NK-92 treated with Interleukin-12 subunit alpha and Interleukin-12 subunit beta, amount 100 ng/mL, for 24 hours (cell line): ENCODE measurements around the gene SUMO3.

Source experiments
- DNase-seq: peaks from one replicate; lab custom pipeline; 2025; lab: John Stamatoyannopoulos, UW

The SUMO3 gene

DNA sequence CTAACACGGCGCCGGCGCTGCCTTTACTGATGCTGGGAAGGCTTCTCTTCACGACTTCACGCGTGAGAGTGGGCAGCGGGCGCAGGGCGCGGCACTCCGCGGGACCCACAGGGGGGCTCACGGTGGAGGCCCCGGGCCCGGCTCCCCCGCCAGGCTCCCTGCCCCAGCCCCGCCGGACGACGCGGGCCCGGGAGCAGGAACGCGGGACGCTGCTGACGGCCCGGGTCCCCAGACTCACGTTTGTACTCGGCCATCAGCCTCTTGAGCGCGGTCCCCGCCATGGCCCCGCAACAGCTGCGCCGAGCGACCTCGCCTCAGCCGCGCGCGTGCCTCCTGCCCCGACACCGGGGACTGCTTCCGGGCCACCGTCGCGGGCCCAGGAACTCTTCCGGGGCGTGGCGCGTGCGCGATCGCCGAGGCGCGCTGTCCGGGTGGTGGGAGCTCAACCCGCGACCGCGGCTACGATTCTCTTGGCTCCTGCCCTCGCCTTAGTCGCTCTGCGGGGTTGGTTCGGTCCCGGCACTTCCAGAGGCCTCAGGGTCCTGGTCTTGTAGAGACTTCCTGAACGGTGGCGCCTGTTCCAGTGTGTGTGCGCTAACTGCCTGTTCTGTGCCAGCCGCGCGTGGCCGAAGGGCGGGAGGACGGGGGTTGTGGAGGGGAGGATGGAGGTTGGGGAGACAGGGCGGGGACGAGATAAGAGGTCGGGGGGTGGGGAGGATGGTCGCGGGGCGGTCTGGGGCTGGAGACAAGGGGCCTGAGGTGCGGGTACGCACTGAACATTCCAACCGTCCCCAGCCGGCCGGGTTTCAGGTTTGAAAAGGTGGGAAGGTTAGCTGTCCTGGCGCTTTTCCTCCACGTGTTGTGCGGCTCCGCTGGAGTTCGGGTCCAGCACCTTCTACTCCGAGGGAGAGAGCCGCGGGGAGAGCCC is 16.1 kb downstream of the SUMO3 start, which contains the start of gene UBE2G2:
Gene UBE2G2 (minus strand): TSS at position 353 of the 928 bp plus-strand sequence. CDS start 72 bp downstream, at position 281.
- DNase-seq: peak; percentile 58

DNA sequence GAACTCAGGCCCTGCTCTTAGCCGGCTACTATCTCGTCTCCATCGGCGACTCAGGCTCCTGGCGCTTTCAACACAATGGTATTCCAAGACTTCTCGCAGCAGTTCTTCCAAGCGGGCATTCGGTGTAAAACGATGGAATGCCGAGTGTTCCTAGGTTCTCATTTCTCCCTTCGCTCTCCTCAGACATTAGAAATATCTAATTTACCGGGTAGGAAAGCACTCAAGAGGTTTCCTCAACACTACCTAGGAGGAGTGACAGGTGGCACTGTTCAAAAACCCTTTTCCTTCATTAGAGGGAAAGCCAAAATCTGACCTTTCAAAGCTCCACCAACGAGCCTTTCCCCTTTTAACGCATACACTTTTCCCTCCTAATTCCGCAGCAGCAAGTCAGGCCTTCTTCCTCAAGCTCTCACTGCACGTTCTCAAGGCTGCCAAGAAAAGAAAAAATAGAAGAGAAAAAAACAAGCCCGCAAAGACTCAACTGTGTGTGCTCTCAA is 16.8 kb downstream of the SUMO3 start:
- no peak for DNase-seq

DNA sequence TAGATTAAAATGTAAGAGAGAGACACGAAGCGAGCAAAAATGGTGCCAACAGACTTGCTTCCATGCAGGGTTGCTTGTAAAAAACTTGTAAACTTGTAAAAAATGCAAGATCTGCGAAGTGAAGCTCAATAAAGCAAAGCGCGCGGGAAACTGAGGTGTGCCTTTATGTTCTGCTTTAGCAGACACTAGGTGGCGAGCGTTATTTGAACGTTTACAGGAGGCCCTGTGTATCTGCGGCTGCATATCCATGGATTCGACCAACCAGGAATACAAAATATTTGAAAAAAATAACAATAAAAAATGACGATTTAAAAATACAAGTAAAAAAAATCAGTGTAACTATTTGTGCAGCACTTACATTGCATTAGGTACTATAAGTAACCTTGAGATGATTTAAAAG is 17.8 kb downstream of the SUMO3 start:
- no peak for DNase-seq

DNA sequence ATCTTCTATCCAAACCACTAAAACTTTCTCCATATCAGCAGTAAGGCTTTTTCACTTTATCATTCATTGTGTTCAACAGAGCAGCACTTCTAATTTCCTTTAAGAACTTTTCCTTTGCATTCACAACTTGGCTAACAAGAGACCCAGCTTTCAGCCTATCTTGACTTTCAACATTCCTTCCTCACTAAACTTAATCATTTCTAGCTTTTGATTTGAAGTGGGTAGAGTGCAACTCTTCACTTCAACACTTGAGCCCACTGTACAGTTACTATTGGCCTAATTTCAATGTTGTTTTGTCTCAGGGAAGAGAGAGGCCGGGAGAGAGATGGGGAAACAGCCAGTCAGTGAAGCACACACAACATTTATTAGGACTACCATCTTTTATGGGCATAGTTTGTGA is 18.2 kb downstream of the SUMO3 start:
- no peak for DNase-seq

DNA sequence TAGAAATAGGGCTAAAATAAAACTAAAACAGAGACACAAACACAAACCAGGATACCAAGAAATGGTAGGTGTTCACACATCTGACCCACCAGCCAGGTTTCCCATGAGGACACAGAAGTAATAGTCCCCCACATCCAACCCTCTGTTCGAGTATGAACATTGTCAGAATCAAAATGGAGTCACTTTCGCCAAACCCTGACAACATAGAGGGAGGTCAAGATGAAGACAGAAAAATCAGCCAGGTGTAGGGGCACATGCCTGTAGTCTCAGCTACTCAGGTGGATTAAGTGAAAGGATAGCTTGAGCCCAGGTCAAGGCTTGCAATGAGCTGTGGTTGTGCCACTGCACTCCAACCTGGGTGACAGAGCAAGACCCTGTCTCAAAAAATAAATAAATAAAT is 20.1 kb downstream of the SUMO3 start:
- no peak for DNase-seq

DNA sequence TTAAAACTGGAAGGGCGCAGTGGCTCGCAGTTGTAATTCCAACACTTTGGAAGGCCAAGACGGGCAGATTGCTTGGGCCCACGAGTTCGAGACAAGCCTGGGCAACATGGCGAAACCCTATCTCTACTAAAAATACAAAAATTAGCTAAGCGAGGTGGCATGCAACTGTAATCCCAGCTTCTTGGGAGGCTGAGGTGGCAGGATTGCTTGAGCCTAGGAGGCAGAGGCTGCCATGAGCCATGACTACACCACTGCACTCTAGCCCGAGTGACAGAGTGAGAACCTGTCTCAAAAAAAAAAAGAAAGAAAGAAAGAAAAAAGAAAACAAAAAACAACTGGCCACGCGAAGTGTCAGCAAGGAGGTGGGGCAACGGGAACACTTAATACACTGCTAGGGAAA is 22.5 kb downstream of the SUMO3 start:
- no peak for DNase-seq

DNA sequence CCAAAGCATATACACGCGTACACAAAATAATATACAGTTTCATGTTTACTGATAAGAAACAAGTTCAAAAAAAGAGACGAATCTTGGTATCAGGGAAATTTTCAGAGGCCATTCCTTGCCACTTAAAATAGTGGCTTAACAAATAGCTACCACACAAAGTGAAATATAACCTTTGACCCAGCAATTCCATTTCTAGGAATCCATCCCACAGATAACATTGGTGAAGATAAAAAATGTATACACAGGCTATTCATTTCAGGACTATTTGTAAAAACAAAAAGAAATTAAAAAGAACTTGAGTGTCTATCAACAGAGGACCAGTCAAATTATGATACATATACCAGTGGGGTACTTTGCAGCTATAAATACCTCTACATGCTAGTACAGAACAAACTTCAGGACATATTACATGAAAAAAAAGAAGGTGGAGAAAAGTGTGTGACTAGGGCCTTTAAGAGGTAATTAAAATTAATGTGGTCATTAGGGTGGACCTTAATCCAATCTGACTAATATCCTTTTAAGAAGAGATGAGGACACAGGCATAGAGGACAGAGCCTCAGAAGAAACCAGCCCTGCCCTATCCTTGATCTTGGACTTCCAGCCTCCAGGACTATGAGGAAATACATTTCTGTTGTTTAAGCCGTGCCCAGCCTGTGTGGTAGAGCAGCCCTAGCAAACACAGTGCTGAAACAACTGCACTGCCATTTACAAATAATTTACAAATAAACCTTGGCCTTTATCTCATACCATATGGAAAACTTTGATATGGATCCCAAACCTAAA is 24.1 kb downstream of the SUMO3 start:
- DNase-seq: no peak

DNA sequence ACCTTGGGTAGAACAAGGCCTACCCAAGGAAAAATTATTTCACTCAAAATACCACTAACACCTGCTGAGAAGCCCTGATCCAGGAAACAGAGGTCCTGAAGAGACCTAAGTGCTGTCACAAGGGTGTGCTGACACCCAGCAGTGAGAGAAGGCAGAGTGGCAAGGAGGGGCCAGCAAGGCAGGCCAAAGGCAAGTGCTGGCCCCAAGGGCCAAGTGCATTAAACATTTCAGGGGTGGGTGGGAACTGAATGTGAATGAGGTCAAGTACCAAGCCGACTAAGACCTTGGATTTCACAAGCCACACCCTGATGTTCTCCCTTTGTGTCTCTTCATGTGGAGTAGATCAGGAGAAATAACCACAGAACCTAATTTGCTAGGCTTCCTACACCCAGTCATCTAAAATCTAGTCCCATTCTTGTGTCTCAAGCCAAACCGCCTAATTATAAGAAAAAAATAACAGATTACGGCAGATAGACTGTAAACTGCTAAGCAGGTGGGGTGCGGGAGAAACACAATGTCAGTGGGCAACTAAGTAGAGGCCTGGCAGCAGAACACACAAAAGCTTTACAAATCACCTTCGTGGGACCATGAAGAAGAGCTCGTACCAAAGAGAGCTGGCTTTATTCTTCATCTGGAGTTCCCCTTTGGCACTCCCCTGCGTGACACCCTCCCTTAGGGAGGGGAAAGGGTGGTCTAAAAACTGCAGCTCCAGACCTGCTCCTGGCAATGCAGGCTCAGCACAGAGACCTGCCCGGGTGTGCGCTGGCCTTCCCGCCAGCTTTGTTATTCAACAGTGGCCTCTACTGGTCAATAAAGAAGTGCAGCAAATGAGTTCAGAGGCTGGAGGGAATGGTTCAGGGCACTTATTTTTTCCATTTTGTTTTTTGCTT is 24.9 kb downstream of the SUMO3 start:
- no peak for DNase-seq

DNA sequence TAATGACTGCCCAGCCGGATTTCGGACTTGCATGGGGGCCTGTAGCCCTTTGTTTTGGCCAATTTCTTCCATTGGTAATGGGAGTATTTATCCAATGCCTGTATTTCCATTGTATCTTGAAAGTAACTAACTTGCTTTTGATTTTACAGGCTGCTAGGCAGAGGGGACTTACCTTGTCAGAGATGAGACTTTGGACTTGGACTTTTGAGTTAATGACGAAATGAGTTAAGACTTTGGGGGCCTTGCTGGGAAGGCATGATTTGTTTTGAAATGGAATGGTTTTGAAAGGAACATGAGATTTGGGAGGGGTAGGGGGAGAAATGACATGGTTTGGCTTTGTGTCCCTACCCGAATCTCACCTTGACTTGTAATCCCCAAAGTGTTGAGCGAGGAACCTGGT is 25.9 kb downstream of the SUMO3 start:
- DNase-seq: no peak

DNA sequence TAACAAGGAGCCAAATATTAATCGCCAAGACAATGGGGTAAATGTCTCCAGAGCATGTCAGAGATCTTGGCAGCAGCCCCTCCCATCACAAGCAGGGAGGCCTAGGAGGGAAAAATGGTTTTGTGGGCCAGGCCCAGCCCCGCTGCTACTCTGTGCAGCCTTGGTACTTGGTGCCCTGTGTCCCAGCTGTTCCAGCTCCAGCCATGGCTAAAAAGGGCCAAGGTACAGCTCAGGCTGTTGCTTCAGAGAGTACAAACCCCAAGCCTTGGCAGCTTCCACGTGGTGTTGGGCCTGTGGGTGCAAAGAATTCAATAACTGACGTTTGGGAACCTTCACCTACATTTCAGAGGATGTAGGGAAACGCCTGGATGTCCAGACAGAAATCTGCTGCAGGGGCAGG is 26.6 kb downstream of the SUMO3 start:
- DNase-seq: no peak

DNA sequence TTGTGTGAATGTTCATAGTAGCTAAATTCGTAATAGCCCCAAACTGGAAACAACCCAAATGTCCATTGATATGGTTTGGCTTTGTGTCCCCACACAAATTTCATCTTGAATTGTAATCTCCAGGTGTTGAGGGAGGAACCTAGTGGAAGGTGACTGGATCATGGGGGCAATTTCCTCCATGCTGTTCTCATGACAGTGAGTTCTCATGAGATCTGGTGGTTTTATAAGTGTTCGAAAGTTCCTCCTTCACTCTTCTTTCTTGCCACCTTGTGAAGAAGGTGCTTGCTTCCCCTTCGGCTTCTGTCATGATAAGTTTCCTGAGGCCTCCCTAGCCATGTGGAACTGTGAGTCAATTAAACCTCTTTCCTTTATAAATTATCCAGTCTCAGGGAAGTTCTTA is 27.5 kb downstream of the SUMO3 start:
- no peak for DNase-seq

DNA sequence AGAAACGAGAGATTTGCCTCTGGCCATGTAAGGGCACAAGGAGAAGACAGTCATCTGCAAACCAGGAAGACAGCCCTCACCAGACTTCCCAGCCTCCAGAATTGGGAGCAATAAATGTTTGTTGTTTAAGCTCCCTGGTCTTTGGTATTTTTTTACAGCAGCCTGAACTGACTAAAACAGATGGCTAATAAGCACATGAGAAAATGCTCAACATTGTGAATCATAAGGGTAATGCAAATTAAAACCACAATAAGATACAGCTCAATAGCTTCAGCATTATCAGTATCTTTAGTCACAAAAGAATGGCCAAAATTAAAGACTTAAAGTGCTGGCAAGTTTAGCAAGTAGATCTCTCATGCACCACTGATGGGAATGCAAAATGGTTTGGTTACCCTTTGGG is 28.0 kb downstream of the SUMO3 start:
- no peak for DNase-seq

DNA sequence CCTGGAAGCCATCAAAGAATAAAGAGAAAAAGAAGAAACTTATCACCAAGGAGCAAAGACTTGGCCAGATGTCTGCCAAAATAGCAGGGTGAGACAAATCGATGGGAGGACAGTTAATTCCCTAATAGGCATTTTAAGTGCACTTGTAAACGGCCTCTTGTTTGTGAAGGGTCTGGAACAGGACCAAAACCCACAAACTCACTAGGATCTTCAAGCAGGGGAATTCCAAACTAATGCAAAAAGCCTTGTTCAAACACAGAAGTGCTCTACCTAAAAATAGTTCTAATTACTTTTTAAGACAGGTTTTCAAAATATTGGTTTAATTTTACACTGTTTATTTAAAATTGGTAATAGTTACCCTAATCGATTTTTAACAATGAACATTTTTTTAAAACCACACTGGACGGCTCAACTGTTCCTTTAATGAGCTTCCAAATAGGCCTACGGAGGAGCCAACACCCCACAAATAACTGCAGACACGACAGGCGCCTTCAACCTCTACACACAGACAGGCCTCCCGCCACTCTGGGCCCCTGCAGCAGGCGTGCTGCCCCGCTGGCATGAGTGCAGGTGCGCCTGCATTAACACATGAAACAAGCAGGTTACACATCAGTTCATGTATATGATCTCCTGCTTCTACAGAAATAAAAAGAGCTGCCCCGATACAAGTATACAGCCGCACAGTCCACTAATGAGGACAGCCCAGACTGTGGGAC is 32.1 kb downstream of the SUMO3 start:
- DNase-seq: no peak

DNA sequence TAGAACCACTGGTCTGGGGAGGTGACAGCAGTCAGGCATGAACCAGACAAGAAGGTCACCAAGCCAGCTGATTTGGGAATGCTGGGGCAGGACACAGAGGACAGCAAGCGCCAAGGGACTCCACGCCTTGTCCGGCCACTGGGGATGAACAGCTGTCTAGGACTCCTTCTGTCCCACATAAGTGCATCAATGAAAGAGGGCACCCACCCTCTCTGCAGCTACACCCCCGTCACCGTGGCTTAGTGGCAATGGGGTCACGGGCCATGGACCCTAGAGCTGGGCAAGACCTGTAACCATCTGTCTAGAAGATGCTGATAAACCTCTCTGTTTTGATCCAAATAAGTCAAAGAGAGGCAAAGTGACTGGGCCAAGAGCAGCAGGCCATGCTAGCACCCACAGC is 33.1 kb downstream of the SUMO3 start:
- DNase-seq: no peak

DNA sequence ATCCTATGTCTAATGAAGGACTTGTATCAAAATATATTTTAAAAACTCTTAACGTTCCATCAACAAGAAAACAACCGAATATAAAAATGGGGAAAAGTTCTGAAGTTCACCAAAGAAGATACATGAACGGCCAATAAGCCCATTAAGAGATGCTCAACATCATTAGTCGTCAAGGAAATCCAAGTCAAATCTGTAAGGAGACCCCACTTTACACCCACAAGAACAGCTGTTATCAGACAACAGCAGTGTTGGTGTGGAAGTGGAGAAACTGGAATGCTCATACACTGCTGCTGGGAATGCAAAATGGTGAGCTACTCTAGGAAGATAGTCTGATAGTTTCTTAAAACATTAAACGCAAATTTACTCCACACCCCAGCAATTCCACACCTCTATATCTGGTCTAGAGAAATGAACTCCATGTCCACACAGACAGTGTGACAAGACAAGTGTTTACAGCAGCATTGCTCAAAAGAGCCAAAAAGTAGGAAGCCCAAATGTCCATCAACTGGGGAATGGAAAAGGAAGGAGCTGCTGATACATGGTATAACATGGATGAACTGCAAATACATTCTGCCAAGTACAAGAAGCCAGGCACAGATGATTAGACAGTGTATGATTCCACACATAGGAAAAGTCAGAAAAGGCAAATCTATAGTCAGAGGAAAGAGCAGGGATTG is 34.7 kb downstream of the SUMO3 start:
- no peak for DNase-seq

DNA sequence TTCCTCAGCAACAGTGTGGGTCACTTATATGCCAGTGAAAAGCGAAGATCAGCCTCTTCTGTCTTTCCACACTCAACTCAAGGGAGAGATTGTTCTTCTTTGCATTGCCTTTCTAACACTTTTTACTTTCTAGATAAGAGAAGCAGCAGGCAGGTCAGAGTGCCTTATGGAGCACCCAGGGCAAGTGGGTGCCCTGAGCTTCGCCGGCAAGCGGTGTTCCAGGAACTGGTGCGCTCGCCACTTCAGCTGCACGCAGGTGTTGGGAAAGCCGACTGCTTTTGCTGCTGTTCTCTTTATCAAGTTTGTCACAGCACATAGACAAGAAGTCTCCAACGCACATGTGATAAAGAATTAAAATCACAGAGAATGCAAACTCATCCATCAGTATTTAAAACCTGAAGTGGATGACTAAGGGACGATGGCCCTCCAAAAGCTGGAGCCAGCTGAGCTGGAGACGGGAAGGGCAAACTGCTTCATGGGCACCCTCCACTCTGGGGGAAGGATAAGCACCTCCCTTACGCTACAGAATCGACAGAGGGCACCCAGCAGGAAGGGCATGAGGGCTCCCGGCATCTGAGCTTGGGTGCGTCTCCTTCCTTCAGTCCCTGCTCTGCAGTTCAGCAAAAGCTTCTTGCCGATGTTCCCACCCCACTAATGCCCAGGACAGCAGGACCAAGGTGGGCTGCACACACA is 36.9 kb downstream of the SUMO3 start:
- DNase-seq: no peak

DNA sequence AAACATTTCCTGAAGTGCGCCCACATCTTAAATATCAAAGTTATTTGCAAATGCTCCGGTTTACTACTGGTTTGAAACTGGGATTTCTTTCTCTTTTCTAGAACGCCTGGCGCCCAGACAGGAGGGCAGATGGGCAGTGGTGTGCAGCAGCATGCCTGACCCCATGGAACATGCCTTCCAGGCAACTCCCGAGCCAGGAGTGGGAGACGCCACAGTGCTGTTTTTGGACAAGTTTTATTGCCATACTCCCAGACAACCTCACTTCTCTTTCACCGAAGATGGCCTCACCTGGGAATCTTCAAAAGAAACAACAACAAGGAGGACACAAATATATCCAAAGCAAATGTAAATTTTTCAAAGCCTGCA is 37.7 kb downstream of the SUMO3 start:
- DNase-seq: no peak

DNA sequence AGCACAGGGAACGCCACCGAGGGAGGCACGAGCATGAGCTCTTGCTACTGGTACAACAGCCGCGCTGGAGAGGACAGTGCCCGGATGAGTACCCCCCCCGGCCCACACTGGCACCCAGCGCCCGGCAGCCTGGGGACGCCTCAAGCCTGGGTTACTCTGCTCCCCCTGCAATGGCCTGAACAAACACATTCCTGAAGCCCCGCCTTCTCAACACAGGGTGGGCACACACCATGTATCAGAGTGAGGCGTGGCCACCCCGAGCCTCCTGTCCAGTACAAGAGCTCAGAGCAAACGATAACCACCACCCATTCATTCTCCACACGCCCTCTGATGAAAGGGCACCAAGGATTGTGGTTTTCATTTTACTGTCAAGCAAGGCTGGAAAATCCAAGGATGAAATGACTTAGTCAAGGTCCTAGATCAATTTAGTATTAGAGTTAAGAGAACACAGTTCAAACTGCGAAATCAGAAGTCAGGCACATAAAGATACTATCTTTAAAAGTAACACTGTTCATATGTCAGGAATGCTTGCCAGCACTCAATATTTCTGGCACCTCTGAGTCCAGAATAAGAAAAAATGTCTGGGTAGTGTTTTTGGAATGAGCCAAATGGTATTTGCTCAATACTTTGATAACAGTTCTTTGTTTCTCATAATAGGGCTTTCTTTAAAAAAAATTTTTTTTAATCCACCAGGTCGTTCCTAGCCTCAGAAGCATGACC is 38.3 kb downstream of the SUMO3 start:
- no peak for DNase-seq

DNA sequence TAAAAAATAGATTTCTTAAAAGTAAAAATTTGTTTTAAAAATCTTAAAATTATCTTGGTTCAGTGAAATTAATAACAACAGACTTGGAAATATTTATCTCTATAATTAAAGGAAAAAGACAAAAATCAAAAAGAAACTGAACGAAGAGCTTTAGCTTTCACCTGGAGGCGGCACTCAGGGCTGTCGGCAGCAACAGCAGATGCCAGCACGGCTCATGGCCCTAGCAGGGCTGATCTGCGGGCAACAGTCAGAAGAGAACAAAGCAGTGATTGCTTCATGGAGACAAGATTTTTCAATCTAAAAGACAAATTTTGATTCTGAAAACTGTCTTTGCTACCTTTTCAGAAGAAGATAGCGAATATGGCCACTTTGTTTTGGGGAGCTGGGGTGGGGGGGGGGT is 38.9 kb downstream of the SUMO3 start:
- DNase-seq: no peak
